Heart left ventricle (tissue), 16 donors: ENCODE data around the gene PARG. TPM values are rescaled to one million over a fixed set of nuclear protein-coding genes. Genes with fewer than 3 reads are reported as not detected.

ENCODE experiments used
- ATAC-seq, 4 donors: fragments of 200-7000 bp; cut with Tn5 transposase; one replicate each; pipeline ENCODE4 v1.9.1; 2020 to 2022; ENCODE audit warnings: moderate library complexity in 4 of 4, mild to moderate bottlenecking in 3 of 4, moderate number of reproducible peaks in 1 of 4
- DNase-seq, 5 donors: peaks; one replicate each; pipeline ENCODE4 v3.0.0-alpha.2; 2020
- H3K27ac ChIP-seq, 12 donors: fragments of 200-600 bp; sonication (generic) in 4 of 12; one replicate each; pipeline versions ENCODE4 v1.5.0 to v1.8.0; 2016 to 2022; ENCODE audit warnings: mild to moderate bottlenecking in 2 of 12
- H3K27me3 ChIP-seq, 9 donors: fragments of 200-600 bp; sonication (generic) in 2 of 9; one replicate each; pipeline versions ENCODE4 v1.5.1 to v1.8.0; 2016 to 2022; ENCODE audit warnings: mild to moderate bottlenecking in 3 of 9
- H3K36me3 ChIP-seq, 9 donors: fragments of 200-600 bp; sonication (generic) in 2 of 9; one replicate each; pipeline versions ENCODE4 v1.5.0 to v1.8.0; 2018 to 2022; ENCODE audit warnings: mild to moderate bottlenecking in 2 of 9
- H3K4me1 ChIP-seq, 12 donors: fragments of 200-600 bp; sonication (generic) in 4 of 12; one replicate each; pipeline versions ENCODE4 v1.5.0 to v1.8.0; 2016 to 2022; ENCODE audit warnings: mild to moderate bottlenecking in 3 of 12
- H3K4me3 ChIP-seq, 12 donors: fragments of 200-600 bp; sonication (generic) in 4 of 12; one replicate each; pipeline versions ENCODE4 v1.5.0 to v1.8.0; 2017 to 2022; ENCODE audit warnings: mild to moderate bottlenecking in 9 of 12, moderate library complexity in 4 of 12
- H3K9me3 ChIP-seq, 12 donors: fragments of 200-600 bp; sonication (generic) in 4 of 12; one replicate each; pipeline versions ENCODE4 v1.5.0 to v1.8.0; 2016 to 2022; ENCODE audit warnings: mild to moderate bottlenecking in 1 of 12
- POLR2A ChIP-seq, 2 donors: fragments of 450-650 bp; IDR thresholded peaks; one replicate each; pipeline ENCODE4 v1.6.1; 2017; ENCODE audit warnings: antibody characterized with exemption in 2 of 2, mild to moderate bottlenecking in 2 of 2, moderate library complexity in 2 of 2
- WGBS, 4 donors: extraction: QIAGEN DNeasy Blood & Tissue Kit in 2 of 4; methylation state at CpG; one replicate each; pipeline versions ENCODE4 v1.1.5 to v1.1.7; 2013 to 2018; 5-methylcytosine and 5-hydroxymethylcytosine counted together
- intact Hi-C, 10 donors: fragments of 100-400 bp; cut with DNase I; formaldehyde crosslinking; loops; one replicate each; pipeline versions ENCODE4 v1.11.1 to v1.14.2; 2022
- polyA plus RNA-seq, 2 donors: library from polyadenylated mRNA; stranded (reverse); fragments of 200-250 nt; gene quantifications; one replicate each; pipeline ENCODE4 v1.2.3, GENCODE V29; 2013
- total RNA-seq, 9 donors: library from RNA; depleted of rRNA in 2 of 9; stranded (reverse); fragments of >200 nt in 2 of 9; fragmentation: NEBNext Ultra II Directional in 3 of 9; extraction: Animal tissue kit (Norgen Biotek cat#: 25700) in 3 of 9; gene quantifications; one replicate each; pipeline versions ENCODE4 v1.1.0 to v1.2.4, GENCODE V29; 2016 to 2023
- TF ChIP-seq, protein P1 (sequence below), 12 donors: fragments of 200-600 bp; sonication (generic) in 4 of 12; IDR thresholded peaks; one replicate each; pipeline versions ENCODE4 v1.5.0 to v1.8.0; 2018 to 2022; ENCODE audit warnings: antibody characterized with exemption in 12 of 12, mild to moderate bottlenecking in 5 of 12
- donor health status: ischemic (EF 13 %, LVEDD 7.1; RV severe dilation, severe dysfunction).
- donor health status: healthy with polysubstance abuse.
- donor health status: DM: no; HTN: yes; CAD: no.
- donor health status: DM: no; HTN: no; CAD: no.
- donor health status: ischemic (EF 25% LVEDD 6.9; RV normal size, moderate dysfunction).
- donor health status: ischemic (EF 25% LVEDD 5.7; RV mildly dilated, moderate dysfunction).
- donor health status: healthy.
- donor health status: DM: yes; HTN: yes; CAD: no.
- donor health status: ischemic (EF 35%, LVEDD 5.7; RV mildly dilated, moderate dysfunction).
- donor health status: nonischemic (EF 11% LVEDD 7.7; RV severe dilation, severe dysfunction).
- donor health status: DM: yes; HTN: yes; CAD: no.
- donor health status: PGD.
- donor health status: ischemic (EF 29% LVEDD 5.4; RV normal size, mild dysfunction).
- donor health status: nonischemic (EF 23%, LVEDD 6.1; RV moderate dilation, normal function).

PARG gene
- total and polyA plus RNA-seq, 11 donors = 3.5 to 33.9 (median 25.7) TPM

DNA sequence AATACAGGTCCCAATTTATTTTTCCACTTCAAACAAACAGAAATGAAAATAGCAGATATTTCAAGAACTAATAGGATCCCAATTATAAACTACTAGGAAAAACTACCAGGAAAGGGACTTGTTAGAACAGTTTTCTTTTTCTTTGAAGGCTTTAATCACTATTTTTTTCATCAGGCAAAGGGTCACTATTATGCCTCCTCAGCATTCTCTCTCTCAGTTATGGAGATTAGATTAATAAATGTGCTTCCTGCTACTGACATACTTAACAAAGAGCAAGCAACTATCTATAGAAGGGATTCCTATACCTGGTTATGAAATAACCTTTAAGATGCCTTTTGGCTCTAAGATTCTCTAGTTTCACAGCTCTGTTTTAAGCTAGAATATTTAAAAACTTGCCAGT lies 108.7 kb downstream of the PARG start:
- Histone ChIP-seq H3K4me3 (no peak overlapping the region), H3K27ac (no peak overlapping the region), H3K9me3 (no peaks in the 10 kb centered on the region), H3K27me3 (no peaks in the 10 kb centered on the region), H3K4me1 (no peaks in the 10 kb centered on the region), H3K36me3 (peaks cover 0 to 74% (median 38%) of the 10 kb centered on the region in 9 donors)
- intact Hi-C loops = no loop called here
- ATAC-seq = no peak
- DNase-seq = no peak
- TF ChIP-seq POLR2A (IDR thresholded peaks at IDR 0.05) = no peak
- TF ChIP-seq, protein P1, sequence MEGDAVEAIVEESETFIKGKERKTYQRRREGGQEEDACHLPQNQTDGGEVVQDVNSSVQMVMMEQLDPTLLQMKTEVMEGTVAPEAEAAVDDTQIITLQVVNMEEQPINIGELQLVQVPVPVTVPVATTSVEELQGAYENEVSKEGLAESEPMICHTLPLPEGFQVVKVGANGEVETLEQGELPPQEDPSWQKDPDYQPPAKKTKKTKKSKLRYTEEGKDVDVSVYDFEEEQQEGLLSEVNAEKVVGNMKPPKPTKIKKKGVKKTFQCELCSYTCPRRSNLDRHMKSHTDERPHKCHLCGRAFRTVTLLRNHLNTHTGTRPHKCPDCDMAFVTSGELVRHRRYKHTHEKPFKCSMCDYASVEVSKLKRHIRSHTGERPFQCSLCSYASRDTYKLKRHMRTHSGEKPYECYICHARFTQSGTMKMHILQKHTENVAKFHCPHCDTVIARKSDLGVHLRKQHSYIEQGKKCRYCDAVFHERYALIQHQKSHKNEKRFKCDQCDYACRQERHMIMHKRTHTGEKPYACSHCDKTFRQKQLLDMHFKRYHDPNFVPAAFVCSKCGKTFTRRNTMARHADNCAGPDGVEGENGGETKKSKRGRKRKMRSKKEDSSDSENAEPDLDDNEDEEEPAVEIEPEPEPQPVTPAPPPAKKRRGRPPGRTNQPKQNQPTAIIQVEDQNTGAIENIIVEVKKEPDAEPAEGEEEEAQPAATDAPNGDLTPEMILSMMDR (IDR thresholded peaks at IDR 0.05) = no peak

DNA sequence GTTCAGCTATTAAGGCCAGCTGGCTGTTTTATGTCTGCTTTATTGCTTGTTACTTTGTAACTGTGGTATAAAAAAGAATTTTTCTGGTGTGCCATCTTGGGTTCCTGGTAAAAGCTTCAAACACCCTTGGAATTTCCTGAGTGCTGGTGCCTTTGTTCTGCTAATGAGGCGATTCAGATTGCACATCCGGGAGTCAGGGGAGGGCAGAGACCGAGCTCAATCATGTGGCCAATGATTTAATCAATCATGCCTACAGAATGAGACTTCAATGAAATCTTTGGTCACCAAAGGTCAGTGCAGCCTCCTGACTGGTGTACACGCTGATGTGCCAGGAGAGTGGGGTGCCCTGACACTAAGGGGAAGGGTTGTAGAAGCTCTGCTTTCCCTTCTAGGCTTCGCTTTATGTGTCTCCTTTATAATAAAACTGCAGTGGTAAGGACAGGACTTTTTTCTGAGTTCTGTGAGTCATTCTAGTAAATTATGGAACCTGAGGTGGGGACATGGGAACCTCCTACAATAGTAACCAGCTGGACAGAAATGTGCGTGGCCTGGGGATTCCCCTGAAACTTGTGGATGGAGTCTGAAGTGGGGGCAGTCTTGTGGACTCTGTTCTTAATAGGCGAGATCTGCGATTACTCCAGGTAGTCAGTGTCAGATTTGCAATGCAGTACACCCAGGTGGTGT lies 110.3 kb downstream of the PARG start:
- ATAC-seq = peak in 1 of 4 donors; percentile 13
- Histone ChIP-seq H3K9me3 (no peaks in the 10 kb centered on the region), H3K27ac (peak overlapping the region in 3 of 12 donors; percentile 1 to 60 (median 28)), H3K36me3 (peaks cover 0 to 68% (median 37%) of the 10 kb centered on the region in 9 donors), H3K4me1 (no peaks in the 10 kb centered on the region), H3K27me3 (no peaks in the 10 kb centered on the region), H3K4me3 (no peak overlapping the region)
- no peak for DNase-seq
- no peak for TF ChIP-seq POLR2A (IDR thresholded peaks at IDR 0.05)
- TF ChIP-seq, protein P1 (IDR thresholded peaks at IDR 0.05) = no peak
- WGBS, 4 donors = 65 to 69% (median 68%) methylated on average over 8 of the region's 8 CpGs
- intact Hi-C loops = no loop called here

DNA sequence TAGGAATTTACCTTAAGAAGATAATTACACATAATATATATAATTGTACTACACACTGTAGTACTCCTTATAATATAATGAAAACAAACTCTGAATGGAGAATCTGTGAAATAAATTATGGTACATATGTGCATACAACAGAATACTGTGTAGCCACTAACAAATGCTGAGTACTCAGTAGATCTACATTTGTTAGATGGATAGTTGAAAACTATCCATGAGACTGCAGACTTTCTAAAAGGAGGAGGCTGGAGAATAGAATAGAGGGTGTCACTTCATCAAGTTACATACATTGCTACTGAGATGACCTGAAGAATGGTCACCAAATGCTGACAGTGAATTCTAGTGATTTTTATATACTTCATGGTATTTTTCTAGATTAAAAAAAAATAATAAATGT lies 111.0 kb downstream of the PARG start:
- peak overlapping the region in 2 of 12 donors; percentile 28 to 60 for H3K27ac ChIP-seq

DNA sequence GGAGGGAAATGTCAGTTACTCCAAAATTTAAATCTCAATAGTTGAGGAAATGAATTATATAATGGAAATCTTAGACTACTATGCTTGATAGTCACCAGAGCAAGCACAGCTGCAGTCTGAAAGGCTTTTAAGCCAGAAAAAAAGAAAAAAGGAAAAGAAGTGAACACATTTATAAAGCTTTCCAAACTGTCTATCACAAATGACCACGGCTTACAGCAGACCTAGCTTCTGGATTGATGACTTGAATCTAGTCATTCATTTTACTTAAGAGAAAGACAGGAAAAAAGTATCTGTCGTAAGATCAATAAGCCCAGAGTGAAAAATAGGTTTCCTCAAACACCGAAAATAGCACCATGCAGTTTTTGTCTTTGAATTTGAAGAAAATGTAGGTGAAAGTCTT lies 111.8 kb downstream of the PARG start:
- Histone ChIP-seq H3K4me3 (no peak overlapping the region), H3K27me3 (no peaks in the 10 kb centered on the region), H3K36me3 (peaks cover 0 to 67% (median 40%) of the 10 kb centered on the region in 9 donors), H3K27ac (no peak overlapping the region), H3K9me3 (no peaks in the 10 kb centered on the region), H3K4me1 (no peaks in the 10 kb centered on the region)
- 82 to 89% (median 86%) methylated on average over 3 of the region's 3 CpGs for WGBS, 4 donors
- intact Hi-C loops = no loop called here
- DNase-seq = no peak
- ATAC-seq = no peak
- TF ChIP-seq POLR2A (IDR thresholded peaks at IDR 0.05) = no peak
- TF ChIP-seq, protein P1 (IDR thresholded peaks at IDR 0.05) = no peak

More for the DNA sequence above, 111.0 kb downstream of the PARG start:
- DNase-seq = no peak
- Histone ChIP-seq H3K4me1 (no peaks in the 10 kb centered on the region), H3K4me3 (no peak overlapping the region), H3K27me3 (no peaks in the 10 kb centered on the region), H3K9me3 (no peaks in the 10 kb centered on the region), H3K36me3 (peaks cover 0 to 67% (median 39%) of the 10 kb centered on the region in 9 donors)
- no peak for TF ChIP-seq POLR2A (IDR thresholded peaks at IDR 0.05)
- TF ChIP-seq, protein P1 (IDR thresholded peaks at IDR 0.05) = no peak
- intact Hi-C loops = no loop called here
- ATAC-seq = no peak
